GM18505 (cell line): Measurements from ENCODE around the gene PSMB2.
"Not testable (repeated sequence)": the region's sequence is repeated elsewhere in the genome, so short reads cannot be mapped to it uniquely, and the experiment has no call there.

Experiments
- ATAC-seq: cut with Tn5 transposase; IDR thresholded peaks from one replicate; pipeline ENCODE4 v1.9.1; 2021; ENCODE audit not compliant: unreplicated experiment
- POLR2A ChIP-seq: IDR thresholded peaks from 4 replicates; pipeline ENCODE4 v1.6.1; 2011; ENCODE audit warnings: borderline replicate concordance; ENCODE audit not compliant: insufficient read depth, insufficient read length; ENCODE audit errors: extremely low read depth

Gene PSMB2

GRCh38 chr1:35577071-35577998 lies 64.0 kb downstream of the PSMB2 start:
- peak; percentile 47 for TF ChIP-seq POLR2A
- peak; percentile 68 for ATAC-seq

GRCh38 chr1:35576766-35577070 lies 64.6 kb downstream of the PSMB2 start:
- not testable (repeated sequence) for ATAC-seq

- no peak for TF ChIP-seq POLR2A
- ATAC-seq: no peak
Measured at GRCh38 chr1:35576061-35576765, 65.1 kb downstream of the PSMB2 start.

- no peak for TF ChIP-seq POLR2A
- ATAC-seq: no peak
Measured at GRCh38 chr1:35575416-35575958, 65.8 kb downstream of the PSMB2 start.

GRCh38 chr1:35574655-35575415 lies 66.5 kb downstream of the PSMB2 start:
- ATAC-seq: no peak
- no peak for TF ChIP-seq POLR2A

- no peak for ATAC-seq
Measured at GRCh38 chr1:35574125-35574654, 67.1 kb downstream of the PSMB2 start.

GRCh38 chr1:35573198-35574124 lies 67.9 kb downstream of the PSMB2 start, which contains the start of gene TFAP2E:
TFAP2E (plus strand) TSS chr1:35573314; CDS start chr1:35573578, 264 bp downstream.
- ATAC-seq: no peak

More at GRCh38 chr1:35574125-35574654, 67.1 kb downstream of the PSMB2 start:
- no peak for TF ChIP-seq POLR2A

GRCh38 chr1:35572296-35572695 lies 69.0 kb downstream of the PSMB2 start:
- TF ChIP-seq POLR2A: no peak
- ATAC-seq: no peak

More at GRCh38 chr1:35573198-35574124, 67.9 kb downstream of the PSMB2 start, which contains the start of gene TFAP2E:
- no peak for TF ChIP-seq POLR2A

GRCh38 chr1:35571263-35571662 lies 70.1 kb downstream of the PSMB2 start:
- no peak for TF ChIP-seq POLR2A

GRCh38 chr1:35570589-35571137 lies 70.7 kb downstream of the PSMB2 start:
- no peak for ATAC-seq
- TF ChIP-seq POLR2A: no peak

More at GRCh38 chr1:35571263-35571662, 70.1 kb downstream of the PSMB2 start:
- no peak for ATAC-seq

GRCh38 chr1:35569936-35570335 lies 71.4 kb downstream of the PSMB2 start:
- no peak for TF ChIP-seq POLR2A
- ATAC-seq: no peak
